ENCODE data around the gene AK5. TPM values are rescaled to one million over a fixed set of nuclear protein-coding genes. Genes with fewer than 3 reads are reported as not detected.
A peak's percentile ranks its signal among the peaks of the same experiment; 100 is the strongest.

The AK5 gene
- total and polyA plus RNA-seq, 2 of the 4 experiments (the other 2 are of a cell fraction) = 22.5 to 25.8 TPM

- WGBS, 2 experiments (ENCODE audit: extremely low coverage in 2 of 2, insufficient read length in 1 of 2) = 100% methylated on average over 1 of the region's 5 CpGs; no CpG with 5 or more reads in 1 of the 2 experiments
- H4K91ac ChIP-seq (ENCODE audit: insufficient read depth, low read depth, low read length) = no peak overlapping the region
- H3K9ac ChIP-seq (ENCODE audit: low read depth, low read length) = no peak overlapping the region
- no peak overlapping the region for H3K27ac ChIP-seq (ENCODE audit: insufficient read depth, low read length)
- no peak overlapping the region for H3K18ac ChIP-seq (ENCODE audit: low read depth, low read length)
- no TSS peak for BruUV-seq (replicated peaks)
- no peak overlapping the region for H3K56ac ChIP-seq (ENCODE audit: extremely low read depth, insufficient read depth, low read length)
- no peak overlapping the region for H4K5ac ChIP-seq (ENCODE audit: low read depth, low read length)
- H3K4me2 ChIP-seq (ENCODE audit: low read depth, low read length) = no peak overlapping the region
- H3K36me3 ChIP-seq (ENCODE audit: control insufficient read depth, insufficient read depth, low read length) = no peaks in the 10 kb centered on the region
- no peak overlapping the region for H2AK9ac ChIP-seq (replicated peaks; ENCODE audit: low read depth, low read length, poor library complexity)
- peaks cover 9% of the 10 kb centered on the region for H3K4me1 ChIP-seq (ENCODE audit: control insufficient read depth, insufficient read depth, low read length)
- ChIA-PET CTCF (interaction anchor here (1.0 kb wide), 1 partner anchor 143 kb away, joined by 3 read pairs; no protein-coding TSS in a partner anchor), POLR2A (ENCODE audit: unreplicated experiment) (no interaction called here)
- H3K4me3 ChIP-seq (ENCODE audit: insufficient read depth, low read depth, low read length) = no peak overlapping the region
- H3K79me1 ChIP-seq (ENCODE audit: low read depth in 1 of 2, low read length in 2 of 2) = peaks cover 0 to 7% of the 10 kb centered on the region in 2 experiments; a peak in 2 of 4 replicates
- H2AFZ ChIP-seq (replicated peaks; ENCODE audit: low read length, poor library complexity) = no peak overlapping the region
- dilution Hi-C loops (cut with HindIII; ENCODE audit: low sequenced_read_pairs, unreplicated experiment) (no loop called here), intact Hi-C loops (cut with micrococcal nuclease) (no loop called here), in situ Hi-C loops (cut with MboI; ENCODE audit: low sequenced_read_pairs) (no loop called here)
- H2BK120ac ChIP-seq (ENCODE audit: low read depth, low read length) = no peak overlapping the region
- no peaks in the 10 kb centered on the region for H3K27me3 ChIP-seq (ENCODE audit: control insufficient read depth, insufficient read depth, low read length)
- H2BK20ac ChIP-seq (ENCODE audit: low read depth, low read length) = no peak overlapping the region
- H3K14ac ChIP-seq (replicated peaks; ENCODE audit: low read depth, low read length) = no peak overlapping the region
- no peaks in the 10 kb centered on the region for H4K20me1 ChIP-seq (ENCODE audit: insufficient read depth, low read length)
- H4K8ac ChIP-seq (ENCODE audit: low read depth in 2 of 2, low read length in 2 of 2) = no peak overlapping the region
- TF ChIP-seq BHLHE40 (IDR thresholded peaks at IDR 0.05; ENCODE audit: low read depth, low read length) (no peak), NFE2L2 (IDR thresholded peaks at IDR 0.05; ENCODE audit: low read depth, low read length) (no peak), MXI1 (IDR thresholded peaks at IDR 0.05; ENCODE audit: borderline replicate concordance, low read depth, low read length) (no peak), ELK1 (IDR thresholded peaks at IDR 0.05; ENCODE audit: borderline replicate concordance, low read depth, low read length) (no peak), FOS (IDR thresholded peaks at IDR 0.05; ENCODE audit: low read depth, low read length) (no peak), MAFK (IDR thresholded peaks at IDR 0.05; ENCODE audit: low read depth, low read length) (peak; percentile 80)
- no peaks in the 10 kb centered on the region; the same call in 1 of the 2 replicates for H3K9me1 ChIP-seq (ENCODE audit: insufficient read depth, low read length)
- H3K23ac ChIP-seq (ENCODE audit: low read depth, low read length) = no peak overlapping the region
- no peaks in the 10 kb centered on the region for H3K9me3 ChIP-seq (ENCODE audit: control insufficient read depth, insufficient read depth, low read length)
- no peak overlapping the region for H3K4ac ChIP-seq (ENCODE audit: low read depth, low read length)
- no peak overlapping the region for H2BK5ac ChIP-seq (ENCODE audit: low read depth, low read length, poor library complexity, severe bottlenecking)
- no peak overlapping the region for H2BK15ac ChIP-seq (ENCODE audit: low read depth, low read length)
- no peak for ATAC-seq (ENCODE audit: low read depth)
- no peak overlapping the region for H2AK5ac ChIP-seq (ENCODE audit: low read depth, low read length)
- no peak for DNase-seq
Observed at GRCh38 chr1:77550135-77550534, 268.3 kb downstream of the AK5 start.
